ENCODE measurements around the gene RALY. TPM values are rescaled to one million over a fixed set of nuclear protein-coding genes. Genes with fewer than 3 reads are reported as not detected.

The RALY gene
- total and polyA plus RNA-seq, 4 experiments from 2014 or later: 112 to 218 (median 153) TPM

DNA sequence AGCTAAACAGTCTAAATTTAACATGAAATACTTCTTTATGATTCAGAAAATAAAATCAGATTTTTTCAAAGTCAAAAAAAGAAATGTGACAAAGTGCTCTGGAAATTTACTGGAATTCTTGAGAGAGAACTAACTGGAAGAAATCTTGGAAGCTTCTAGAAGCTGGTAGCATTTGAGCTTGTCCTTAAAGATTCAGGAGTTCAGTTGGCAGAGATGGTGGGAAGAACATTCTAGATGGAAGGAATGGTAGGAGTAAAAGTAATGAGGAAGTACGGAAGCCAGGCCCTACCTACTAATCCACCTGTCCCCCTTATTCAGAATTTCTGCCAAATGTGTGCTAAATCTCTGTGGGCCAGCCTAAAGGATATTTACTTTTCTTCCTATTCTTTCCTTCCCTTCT lies 21.2 kb downstream of the RALY start:
- H3K4me1 Mint-ChIP-seq: peaks cover 70 to 94% (median 82%) of the 10 kb centered on the region in 4 donors
- H3K9me3 ChIP-seq (ENCODE audit: control insufficient read depth in 1 of 2, low read length in 2 of 2): no peaks in the 10 kb centered on the region
- H3K9me3 Mint-ChIP-seq: no peaks in the 10 kb centered on the region
- intact Hi-C loops (cut with micrococcal nuclease): no loop called here
- no peaks in the 10 kb centered on the region for H3K36me3 ChIP-seq (ENCODE audit: insufficient read depth, low read length)
- ChIA-PET POLR2A (ENCODE audit: partially characterized antibody) (interaction anchor here (3.2 kb wide), 1 partner anchor 21 kb away, joined by 9 read pairs; the partner anchor contains the start of gene RALY), CTCF (ENCODE audit: partially characterized antibody) (no interaction called here)
- no peaks in the 10 kb centered on the region for H3K27me3 Mint-ChIP-seq
- H3K27me3 ChIP-seq (ENCODE audit: insufficient read depth, low read length): no peaks in the 10 kb centered on the region
- no peak for DNase-seq
- H3K4me3 ChIP-seq (ENCODE audit: low read length in 2 of 2): no peak overlapping the region
- H3K4me1 ChIP-seq (ENCODE audit: insufficient read depth, low read length): peaks cover 91% of the 10 kb centered on the region
- H3K27ac Mint-ChIP-seq: peak overlapping the region in 4 of 7 donors; percentile 5 to 68 (median 20)
- H3K27ac ChIP-seq (ENCODE audit: low read depth, low read length): no peak overlapping the region
- peaks cover 0 to 5% of the 10 kb centered on the region in 2 donors for H3K36me3 Mint-ChIP-seq
- peak overlapping the region in 2 of 8 donors; percentile 5 to 60 for H3K4me3 Mint-ChIP-seq

GRCh38 chr20:34015401-34016335 lies 22.0 kb downstream of the RALY start:
- DNase-seq: no peak
- H3K4me3 Mint-ChIP-seq: peak overlapping the region in 5 of 8 donors; percentile 1 to 60 (median 44)
- H3K4me3 ChIP-seq (ENCODE audit: low read length in 2 of 2): no peak overlapping the region

DNA sequence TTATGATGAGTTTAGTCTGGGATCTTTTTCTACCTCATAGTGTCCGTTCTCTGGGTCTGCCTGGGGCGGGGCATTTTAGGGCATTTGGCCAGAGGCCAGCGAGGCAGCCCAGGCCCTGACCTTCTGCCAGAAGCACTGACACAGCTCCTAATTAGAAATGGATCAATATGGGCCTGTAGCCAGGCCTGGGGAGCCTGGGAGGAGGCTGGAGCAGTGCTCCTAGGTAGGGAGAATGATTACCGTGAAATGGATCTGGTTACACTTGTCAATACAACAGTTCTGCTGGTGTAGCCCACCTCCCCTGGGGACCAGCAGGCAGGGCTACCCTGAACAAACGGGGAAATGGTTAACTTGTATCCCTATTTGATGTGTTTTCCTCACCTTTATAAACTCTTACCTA lies 23.0 kb downstream of the RALY start:
- Histone ChIP-seq H3K4me1 (ENCODE audit: insufficient read depth, low read length) (peaks cover 86% of the 10 kb centered on the region), H3K4me3 (ENCODE audit: low read length in 2 of 2) (no peak overlapping the region), H3K27me3 (ENCODE audit: insufficient read depth, low read length) (no peaks in the 10 kb centered on the region), H3K27ac (ENCODE audit: low read depth, low read length) (no peak overlapping the region), H3K36me3 (ENCODE audit: insufficient read depth, low read length) (no peaks in the 10 kb centered on the region), H3K9me3 (ENCODE audit: control insufficient read depth in 1 of 2, low read length in 2 of 2) (no peaks in the 10 kb centered on the region)
- H3K9me3 Mint-ChIP-seq: no peaks in the 10 kb centered on the region
- peak overlapping the region in 6 of 7 donors; percentile 4 to 89 (median 46) for H3K27ac Mint-ChIP-seq
- ChIA-PET CTCF (ENCODE audit: partially characterized antibody) (no interaction called here), POLR2A (ENCODE audit: partially characterized antibody) (interaction anchor here (1.0 kb wide), 1 partner anchor 24 kb away, joined by 3 read pairs; the partner anchor contains the start of gene RALY)
- peaks cover 69 to 91% (median 80%) of the 10 kb centered on the region in 4 donors for H3K4me1 Mint-ChIP-seq
- no peak for DNase-seq
- intact Hi-C loops (cut with micrococcal nuclease): no loop called here
- H3K36me3 Mint-ChIP-seq: peaks cover 0 to 5% of the 10 kb centered on the region in 2 donors
- peak overlapping the region in 4 of 8 donors; percentile 12 to 43 (median 32) for H3K4me3 Mint-ChIP-seq
- no peaks in the 10 kb centered on the region for H3K27me3 Mint-ChIP-seq

More at GRCh38 chr20:34015401-34016335, 22.0 kb downstream of the RALY start:
- Histone ChIP-seq H3K4me1 (ENCODE audit: insufficient read depth, low read length) (peaks cover 91% of the 10 kb centered on the region), H3K27ac (ENCODE audit: low read depth, low read length) (no peak overlapping the region), H3K36me3 (ENCODE audit: insufficient read depth, low read length) (no peaks in the 10 kb centered on the region), H3K27me3 (ENCODE audit: insufficient read depth, low read length) (no peaks in the 10 kb centered on the region), H3K9me3 (ENCODE audit: control insufficient read depth in 1 of 2, low read length in 2 of 2) (no peaks in the 10 kb centered on the region)
- Mint-ChIP-seq H3K4me1 (peaks cover 73 to 94% (median 83%) of the 10 kb centered on the region in 4 donors), H3K27ac (peak overlapping the region in 6 of 7 donors; percentile 28 to 78 (median 58)), H3K27me3 (no peaks in the 10 kb centered on the region), H3K9me3 (no peaks in the 10 kb centered on the region), H3K36me3 (peaks cover 0 to 5% of the 10 kb centered on the region in 2 donors)
- intact Hi-C loops (cut with micrococcal nuclease): no loop called here
- ChIA-PET POLR2A (ENCODE audit: partially characterized antibody) (no interaction called here), CTCF (ENCODE audit: partially characterized antibody) (no interaction called here)

DNA sequence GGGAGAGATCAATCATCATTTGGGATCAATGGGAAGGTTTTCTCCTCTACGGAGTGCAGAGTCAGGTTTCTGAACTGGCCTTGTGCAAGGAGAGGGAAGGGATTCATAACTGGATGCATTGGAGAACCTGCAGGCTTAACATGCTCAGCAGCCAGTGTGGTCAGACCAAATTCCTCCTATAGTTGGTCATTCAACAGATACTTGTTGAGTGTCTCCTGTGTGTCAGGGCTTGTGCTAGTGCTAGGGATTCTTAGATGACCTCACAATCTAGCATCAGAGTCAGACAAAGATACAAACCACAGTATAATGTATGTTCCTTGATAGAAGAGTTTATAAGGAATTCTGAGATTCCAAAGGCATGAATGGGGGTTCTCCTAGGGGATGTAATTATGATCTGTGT lies 23.9 kb downstream of the RALY start:
- Mint-ChIP-seq H3K9me3 (no peaks in the 10 kb centered on the region), H3K36me3 (peaks cover 0 to 5% of the 10 kb centered on the region in 2 donors), H3K27me3 (no peaks in the 10 kb centered on the region), H3K27ac (peak overlapping the region in 6 of 7 donors; percentile 0 to 48 (median 26)), H3K4me3 (peak overlapping the region in 1 of 8 donors; percentile 43), H3K4me1 (peaks cover 72 to 91% (median 81%) of the 10 kb centered on the region in 4 donors)
- Histone ChIP-seq H3K9me3 (ENCODE audit: control insufficient read depth in 1 of 2, low read length in 2 of 2) (no peaks in the 10 kb centered on the region), H3K27me3 (ENCODE audit: insufficient read depth, low read length) (no peaks in the 10 kb centered on the region), H3K4me3 (ENCODE audit: low read length in 2 of 2) (no peak overlapping the region), H3K36me3 (ENCODE audit: insufficient read depth, low read length) (no peaks in the 10 kb centered on the region), H3K4me1 (ENCODE audit: insufficient read depth, low read length) (peaks cover 85% of the 10 kb centered on the region), H3K27ac (ENCODE audit: low read depth, low read length) (no peak overlapping the region)
- CTCF ChIA-PET (ENCODE audit: partially characterized antibody): no interaction called here
- intact Hi-C loops (cut with micrococcal nuclease): no loop called here
- POLR2A ChIA-PET (ENCODE audit: partially characterized antibody): interaction anchor here (1.0 kb wide), 1 partner anchor 24 kb away, joined by 3 read pairs; the partner anchor contains the start of gene RALY
- DNase-seq: no peak

GRCh38 chr20:34018166-34018565 lies 24.5 kb downstream of the RALY start:
- H3K27me3 ChIP-seq (ENCODE audit: insufficient read depth, low read length): no peaks in the 10 kb centered on the region
- POLR2A ChIA-PET (ENCODE audit: partially characterized antibody): no interaction called here
- H3K27ac Mint-ChIP-seq: peak overlapping the region; percentile 4 to 73 (median 24)
- peaks cover 73 to 91% (median 82%) of the 10 kb centered on the region in 4 donors for H3K4me1 Mint-ChIP-seq
- no peak overlapping the region for H3K27ac ChIP-seq (ENCODE audit: low read depth, low read length)
- H3K4me1 ChIP-seq (ENCODE audit: insufficient read depth, low read length): peaks cover 85% of the 10 kb centered on the region
- no peaks in the 10 kb centered on the region for H3K36me3 ChIP-seq (ENCODE audit: insufficient read depth, low read length)
- H3K4me3 ChIP-seq (ENCODE audit: low read length in 2 of 2): no peak overlapping the region
- no peak for DNase-seq
- no peaks in the 10 kb centered on the region for H3K27me3 Mint-ChIP-seq
- intact Hi-C loops (cut with micrococcal nuclease): no loop called here
- H3K9me3 ChIP-seq (ENCODE audit: control insufficient read depth in 1 of 2, low read length in 2 of 2): no peaks in the 10 kb centered on the region
- peak overlapping the region in 1 of 8 donors; percentile 26 for H3K4me3 Mint-ChIP-seq
- no peaks in the 10 kb centered on the region for H3K9me3 Mint-ChIP-seq
- H3K36me3 Mint-ChIP-seq: peaks cover 0 to 5% of the 10 kb centered on the region in 2 donors
- CTCF ChIA-PET (ENCODE audit: partially characterized antibody): no interaction called here

GRCh38 chr20:34022151-34022838 lies 28.6 kb downstream of the RALY start:
- H3K27me3 ChIP-seq (ENCODE audit: insufficient read depth, low read length): no peaks in the 10 kb centered on the region
- intact Hi-C loops (cut with micrococcal nuclease): no loop called here
- peaks cover 58 to 91% (median 78%) of the 10 kb centered on the region in 4 donors for H3K4me1 Mint-ChIP-seq
- no peaks in the 10 kb centered on the region for H3K9me3 Mint-ChIP-seq
- no peak overlapping the region for H3K27ac ChIP-seq (ENCODE audit: low read depth, low read length)
- peak in 4 of 5 donors; percentile 17 to 28 (median 22) for DNase-seq
- H3K27me3 Mint-ChIP-seq: no peaks in the 10 kb centered on the region
- no peaks in the 10 kb centered on the region for H3K36me3 ChIP-seq (ENCODE audit: insufficient read depth, low read length)
- H3K4me3 Mint-ChIP-seq: peak overlapping the region in 1 of 8 donors; percentile 58
- peak overlapping the region; percentile 49 to 86 (median 80) for H3K27ac Mint-ChIP-seq
- peaks cover 79% of the 10 kb centered on the region for H3K4me1 ChIP-seq (ENCODE audit: insufficient read depth, low read length)
- ChIA-PET POLR2A (ENCODE audit: partially characterized antibody) (interaction anchor here (1.4 kb wide), 1 partner anchor 29 kb away, joined by 7 read pairs; the partner anchor contains the start of gene RALY), CTCF (ENCODE audit: partially characterized antibody) (interaction anchor here (1.1 to 3.8 kb wide), 8 partner anchors 10 to 230 kb away, joined by 3 to 16 read pairs (median 4); no protein-coding TSS in a partner anchor)
- H3K36me3 Mint-ChIP-seq: peaks cover 0 to 5% of the 10 kb centered on the region in 2 donors
- no peaks in the 10 kb centered on the region for H3K9me3 ChIP-seq (ENCODE audit: control insufficient read depth in 1 of 2, low read length in 2 of 2)
- H3K4me3 ChIP-seq (ENCODE audit: low read length in 2 of 2): no peak overlapping the region
